NT2/D1 (cell line): ENCODE data around the gene GDF10.

Experiments used
- SUZ12 ChIP-seq: IDR thresholded peaks from 2 replicates; pipeline ENCODE4 v1.6.1; 2011; ENCODE audit not compliant: insufficient read length, insufficient read depth; ENCODE audit errors: extremely low read depth
- YY1 ChIP-seq: IDR thresholded peaks from 2 replicates; pipeline ENCODE4 v1.6.1; 2011; ENCODE audit not compliant: insufficient read length, insufficient read depth

DNA sequence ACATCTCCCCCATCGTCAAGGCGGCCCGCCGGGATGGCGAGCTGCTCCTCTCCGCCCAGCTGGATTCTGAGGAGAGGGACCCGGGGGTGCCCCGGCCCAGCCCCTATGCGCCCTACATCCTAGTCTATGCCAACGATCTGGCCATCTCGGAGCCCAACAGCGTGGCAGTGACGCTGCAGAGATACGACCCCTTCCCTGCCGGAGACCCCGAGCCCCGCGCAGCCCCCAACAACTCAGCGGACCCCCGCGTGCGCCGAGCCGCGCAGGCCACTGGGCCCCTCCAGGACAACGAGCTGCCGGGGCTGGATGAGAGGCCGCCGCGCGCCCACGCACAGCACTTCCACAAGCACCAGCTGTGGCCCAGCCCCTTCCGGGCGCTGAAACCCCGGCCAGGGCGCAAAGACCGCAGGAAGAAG is 10.1 kb downstream of the GDF10 start:
- TF ChIP-seq SUZ12 (no peak), YY1 (no peak)
